GM23338 (cell line): ENCODE measurements around the gene PIM1. TPM values are rescaled to one million over a fixed set of nuclear protein-coding genes. Genes with fewer than 3 reads are reported as not detected.

ENCODE experiments used
- ATAC-seq: fragments of 200-7000 bp; cut with Tn5 transposase; 3 replicates; pipeline ENCODE4 v1.9.1; 2020
- DNase-seq: peaks from one replicate; pipeline ENCODE4 v3.0.0-alpha.2; 2015; ENCODE audit warnings: low spot score
- H2AFZ ChIP-seq: fragments of 200-600 bp; sonication (generic); 2 replicates; pipeline ENCODE4 v1.8.0; 2016; ENCODE audit warnings: antibody characterized with exemption, mild to moderate bottlenecking, moderate library complexity
- H3F3A ChIP-seq: fragments of 200-600 bp; sonication (generic); replicated peaks from 2 replicates; pipeline ENCODE4 v1.8.0; 2017; ENCODE audit warnings: antibody characterized with exemption, mixed run types, low read depth
- H3K27ac ChIP-seq: fragments of 200-600 bp; sonication (generic); 2 replicates; pipeline ENCODE4 v1.6.1; 2016; ENCODE audit warnings: low read depth
- H3K27me3 ChIP-seq: fragments of 200-600 bp; sonication (generic); 2 replicates; pipeline ENCODE4 v1.8.0; 2016; ENCODE audit warnings: mild to moderate bottlenecking, mixed run types, moderate library complexity; ENCODE audit not compliant: insufficient read depth
- H3K36me3 ChIP-seq: fragments of 200-600 bp; sonication (generic); 2 replicates; pipeline ENCODE4 v1.8.0; 2016; ENCODE audit warnings: mild to moderate bottlenecking; ENCODE audit not compliant: insufficient read depth
- H3K4me1 ChIP-seq: fragments of 200-600 bp; sonication (generic); 2 replicates; pipeline ENCODE4 v1.8.0; 2016; ENCODE audit warnings: mild to moderate bottlenecking, moderate library complexity; ENCODE audit not compliant: insufficient read depth
- H3K4me2 ChIP-seq: fragments of 200-600 bp; sonication (generic); 2 replicates; pipeline ENCODE4 v1.7.1; 2017; ENCODE audit warnings: mixed run types
- H3K4me3 ChIP-seq: fragments of 200-600 bp; sonication (generic); 2 replicates; pipeline ENCODE4 v1.6.1; 2016; ENCODE audit warnings: mixed run types
- H3K79me2 ChIP-seq: fragments of 200-600 bp; sonication (generic); replicated peaks from 2 replicates; pipeline ENCODE4 v1.8.0; 2017; ENCODE audit warnings: mild to moderate bottlenecking; ENCODE audit not compliant: insufficient read depth
- H3K9me2 ChIP-seq: fragments of 200-600 bp; sonication (generic); 2 replicates; pipeline ENCODE4 v1.8.0; 2017; ENCODE audit not compliant: insufficient read depth
- H4K20me1 ChIP-seq: fragments of 200-600 bp; sonication (generic); replicated peaks from 2 replicates; pipeline ENCODE4 v1.8.0; 2017; ENCODE audit warnings: mild to moderate bottlenecking; ENCODE audit not compliant: insufficient read depth
- H3K27ac Mint-ChIP-seq: 2 replicates; pipeline ENCODE4 v1.8.0; 2020; ENCODE audit warnings: inconsistent platforms, mild to moderate bottlenecking, moderate library complexity, mixed read lengths
- H3K27me3 Mint-ChIP-seq: 3 replicates; pipeline ENCODE4 v1.8.0; 2022; ENCODE audit warnings: low read depth, mild to moderate bottlenecking, moderate library complexity, mixed read lengths, inconsistent platforms; ENCODE audit not compliant: insufficient read depth, poor library complexity
- H3K36me3 Mint-ChIP-seq: 3 replicates; pipeline ENCODE4 v1.8.0; 2021; ENCODE audit warnings: low read depth, mild to moderate bottlenecking, inconsistent platforms, moderate library complexity, mixed read lengths
- H3K4me1 Mint-ChIP-seq: 3 replicates; pipeline ENCODE4 v1.8.0; 2020; ENCODE audit warnings: mild to moderate bottlenecking, inconsistent platforms, mixed read lengths
- H3K4me3 Mint-ChIP-seq: 3 replicates; pipeline ENCODE4 v1.8.0; 2021; ENCODE audit warnings: moderate library complexity, mild to moderate bottlenecking, inconsistent platforms, mixed read lengths
- H3K9me3 Mint-ChIP-seq: 3 replicates; pipeline ENCODE4 v1.8.0; 2020; ENCODE audit warnings: moderate library complexity, mild to moderate bottlenecking, inconsistent platforms, mixed read lengths
- EZH2 ChIP-seq: fragments of 200-600 bp; sonication (generic); IDR thresholded peaks from one replicate; pipeline ENCODE4 v1.8.0; 2017; ENCODE audit warnings: antibody characterized with exemption, mild to moderate bottlenecking, low read depth; ENCODE audit not compliant: unreplicated experiment
- NANOG ChIP-seq: IDR thresholded peaks from 2 replicates; pipeline ENCODE4 v1.6.1; 2016; ENCODE audit warnings: antibody characterized with exemption, borderline replicate concordance
- POLR2AphosphoS5 ChIP-seq: IDR thresholded peaks from 2 replicates; pipeline ENCODE4 v1.6.1; 2016; ENCODE audit warnings: antibody characterized with exemption, low read depth
- ZNF114 ChIP-seq: fragments of 250-450 bp; sonication (Bioruptor Pico); IDR thresholded peaks from 2 replicates; pipeline ENCODE4 v1.5.0; 2020; ENCODE audit warnings: mild to moderate bottlenecking, moderate library complexity
- polyA plus RNA-seq: library from polyadenylated mRNA; unstranded; fragments of >200 nt; fragmentation: Nextera tagmentation; extraction: Ambion mirVana; gene quantifications from 2 replicates; pipeline ENCODE4 v1.2.1, GENCODE V29; 2016
- total RNA-seq: library from RNA; depleted of rRNA; stranded (reverse); fragments of >200 nt; shearing (Covaris generic); gene quantifications from 2 replicates; pipeline ENCODE4 v1.2.3, GENCODE V29; 2014
- TF ChIP-seq, protein P1 (sequence below): fragments of 250-450 bp; sonication (Bioruptor Pico); IDR thresholded peaks from 2 replicates; pipeline ENCODE4 v1.5.0; 2020; ENCODE audit warnings: mild to moderate bottlenecking, moderate library complexity

Gene PIM1
- total and polyA plus RNA-seq, 2 experiments from 2014 or later: 46.0 to 74.2 TPM

- Histone ChIP-seq H3K4me3 (no peak overlapping the region), H2AFZ (no peak overlapping the region), H3K4me1 (no peaks in the 10 kb centered on the region; the same call in 1 of the 2 replicates), H3K9me2 (no peaks in the 10 kb centered on the region), H3K27me3 (no peaks in the 10 kb centered on the region), H3K36me3 (no peaks in the 10 kb centered on the region), H3F3A (no peaks in the 10 kb centered on the region; the same call in 1 of the 2 replicates), H3K79me2 (no peaks in the 10 kb centered on the region), H4K20me1 (no peaks in the 10 kb centered on the region), H3K4me2 (no peak overlapping the region), H3K27ac (no peak overlapping the region)
- no peak for DNase-seq
- ATAC-seq: no peak
- Mint-ChIP-seq H3K27ac (peak overlapping the region; percentile 58; the same call in 1 of the 2 replicates), H3K4me1 (peaks cover 3% of the 10 kb centered on the region), H3K27me3 (peaks cover 5% of the 10 kb centered on the region), H3K4me3 (no peak overlapping the region), H3K9me3 (no peaks in the 10 kb centered on the region; the same call in 2 of the 3 replicates), H3K36me3 (no peaks in the 10 kb centered on the region)
- TF ChIP-seq ZNF114 (CRISPR knock-in tag) (no peak), EZH2 (no peak), POLR2AphosphoS5 (no peak)
- TF ChIP-seq, protein P1, sequence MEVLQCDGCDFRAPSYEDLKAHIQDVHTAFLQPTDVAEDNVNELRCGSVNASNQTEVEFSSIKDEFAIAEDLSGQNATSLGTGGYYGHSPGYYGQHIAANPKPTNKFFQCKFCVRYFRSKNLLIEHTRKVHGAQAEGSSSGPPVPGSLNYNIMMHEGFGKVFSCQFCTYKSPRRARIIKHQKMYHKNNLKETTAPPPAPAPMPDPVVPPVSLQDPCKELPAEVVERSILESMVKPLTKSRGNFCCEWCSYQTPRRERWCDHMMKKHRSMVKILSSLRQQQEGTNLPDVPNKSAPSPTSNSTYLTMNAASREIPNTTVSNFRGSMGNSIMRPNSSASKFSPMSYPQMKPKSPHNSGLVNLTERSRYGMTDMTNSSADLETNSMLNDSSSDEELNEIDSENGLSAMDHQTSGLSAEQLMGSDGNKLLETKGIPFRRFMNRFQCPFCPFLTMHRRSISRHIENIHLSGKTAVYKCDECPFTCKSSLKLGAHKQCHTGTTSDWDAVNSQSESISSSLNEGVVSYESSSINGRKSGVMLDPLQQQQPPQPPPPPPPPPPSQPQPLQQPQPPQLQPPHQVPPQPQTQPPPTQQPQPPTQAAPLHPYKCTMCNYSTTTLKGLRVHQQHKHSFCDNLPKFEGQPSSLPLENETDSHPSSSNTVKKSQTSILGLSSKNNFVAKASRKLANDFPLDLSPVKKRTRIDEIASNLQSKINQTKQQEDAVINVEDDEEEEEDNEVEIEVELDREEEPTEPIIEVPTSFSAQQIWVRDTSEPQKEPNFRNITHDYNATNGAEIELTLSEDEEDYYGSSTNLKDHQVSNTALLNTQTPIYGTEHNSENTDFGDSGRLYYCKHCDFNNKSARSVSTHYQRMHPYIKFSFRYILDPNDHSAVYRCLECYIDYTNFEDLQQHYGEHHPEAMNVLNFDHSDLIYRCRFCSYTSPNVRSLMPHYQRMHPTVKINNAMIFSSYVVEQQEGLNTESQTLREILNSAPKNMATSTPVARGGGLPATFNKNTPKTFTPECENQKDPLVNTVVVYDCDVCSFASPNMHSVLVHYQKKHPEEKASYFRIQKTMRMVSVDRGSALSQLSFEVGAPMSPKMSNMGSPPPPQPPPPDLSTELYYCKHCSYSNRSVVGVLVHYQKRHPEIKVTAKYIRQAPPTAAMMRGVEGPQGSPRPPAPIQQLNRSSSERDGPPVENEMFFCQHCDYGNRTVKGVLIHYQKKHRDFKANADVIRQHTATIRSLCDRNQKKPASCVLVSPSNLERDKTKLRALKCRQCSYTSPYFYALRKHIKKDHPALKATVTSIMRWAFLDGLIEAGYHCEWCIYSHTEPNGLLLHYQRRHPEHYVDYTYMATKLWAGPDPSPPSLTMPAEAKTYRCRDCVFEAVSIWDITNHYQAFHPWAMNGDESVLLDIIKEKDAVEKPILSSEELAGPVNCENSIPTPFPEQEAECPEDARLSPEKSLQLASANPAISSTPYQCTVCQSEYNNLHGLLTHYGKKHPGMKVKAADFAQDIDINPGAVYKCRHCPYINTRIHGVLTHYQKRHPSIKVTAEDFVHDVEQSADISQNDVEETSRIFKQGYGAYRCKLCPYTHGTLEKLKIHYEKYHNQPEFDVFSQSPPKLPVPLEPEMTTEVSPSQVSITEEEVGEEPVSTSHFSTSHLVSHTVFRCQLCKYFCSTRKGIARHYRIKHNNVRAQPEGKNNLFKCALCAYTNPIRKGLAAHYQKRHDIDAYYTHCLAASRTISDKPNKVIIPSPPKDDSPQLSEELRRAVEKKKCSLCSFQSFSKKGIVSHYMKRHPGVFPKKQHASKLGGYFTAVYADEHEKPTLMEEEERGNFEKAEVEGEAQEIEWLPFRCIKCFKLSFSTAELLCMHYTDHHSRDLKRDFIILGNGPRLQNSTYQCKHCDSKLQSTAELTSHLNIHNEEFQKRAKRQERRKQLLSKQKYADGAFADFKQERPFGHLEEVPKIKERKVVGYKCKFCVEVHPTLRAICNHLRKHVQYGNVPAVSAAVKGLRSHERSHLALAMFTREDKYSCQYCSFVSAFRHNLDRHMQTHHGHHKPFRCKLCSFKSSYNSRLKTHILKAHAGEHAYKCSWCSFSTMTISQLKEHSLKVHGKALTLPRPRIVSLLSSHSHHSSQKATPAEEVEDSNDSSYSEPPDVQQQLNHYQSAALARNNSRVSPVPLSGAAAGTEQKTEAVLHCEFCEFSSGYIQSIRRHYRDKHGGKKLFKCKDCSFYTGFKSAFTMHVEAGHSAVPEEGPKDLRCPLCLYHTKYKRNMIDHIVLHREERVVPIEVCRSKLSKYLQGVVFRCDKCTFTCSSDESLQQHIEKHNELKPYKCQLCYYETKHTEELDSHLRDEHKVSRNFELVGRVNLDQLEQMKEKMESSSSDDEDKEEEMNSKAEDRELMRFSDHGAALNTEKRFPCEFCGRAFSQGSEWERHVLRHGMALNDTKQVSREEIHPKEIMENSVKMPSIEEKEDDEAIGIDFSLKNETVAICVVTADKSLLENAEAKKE (CRISPR knock-in tag): no peak
Measured at GRCh38 chr6:37205997-37206340, 36.0 kb downstream of the PIM1 start.

- Mint-ChIP-seq H3K27me3 (peaks cover 5% of the 10 kb centered on the region), H3K27ac (no peak overlapping the region), H3K4me1 (peaks cover 3% of the 10 kb centered on the region), H3K9me3 (no peaks in the 10 kb centered on the region; the same call in 2 of the 3 replicates), H3K4me3 (no peak overlapping the region), H3K36me3 (no peaks in the 10 kb centered on the region)
- Histone ChIP-seq H4K20me1 (no peaks in the 10 kb centered on the region), H3K9me2 (no peaks in the 10 kb centered on the region), H2AFZ (0 out of 2 replicates have a peak overlapping the region, but pooled peaks have one; percentile 38), H3K79me2 (no peaks in the 10 kb centered on the region), H3K36me3 (no peaks in the 10 kb centered on the region), H3K4me1 (no peaks in the 10 kb centered on the region; the same call in 1 of the 2 replicates), H3K4me2 (no peak overlapping the region), H3K4me3 (no peak overlapping the region), H3K27ac (no peak overlapping the region), H3F3A (no peaks in the 10 kb centered on the region; the same call in 1 of the 2 replicates), H3K27me3 (no peaks in the 10 kb centered on the region)
- no peak for ATAC-seq
- no peak for DNase-seq
- TF ChIP-seq, protein P1 (CRISPR knock-in tag): no peak
- TF ChIP-seq EZH2 (no peak), NANOG (no peak), ZNF114 (CRISPR knock-in tag) (no peak)
Measured at GRCh38 chr6:37206622-37207021, 36.7 kb downstream of the PIM1 start.
